OCI-LY3 (cell line): ENCODE results near the gene CLEC2L.

ENCODE experiments used
- H2AFZ ChIP-seq: fragments of 200-600, 300-600 bp; shearing (Covaris generic); 2 replicates; pipeline ENCODE4 v1.6.0; 2014; ENCODE audit warnings: antibody characterized with exemption, low read depth, low read length
- H3K27ac ChIP-seq: fragments of 200-600, 300-600 bp; sonication (generic); 2 replicates; pipeline ENCODE4 v1.5.1; 2014; ENCODE audit warnings: mild to moderate bottlenecking, low read length, moderate library complexity, mixed read lengths
- H3K27me3 ChIP-seq: fragments of 200-600, 300-600 bp; sonication (generic); 2 replicates; pipeline ENCODE4 v1.6.1; 2014; ENCODE audit warnings: low read depth, low read length, mixed read lengths
- H3K36me3 ChIP-seq: fragments of 200-600, 300-600 bp; sonication (generic); replicated peaks from 2 replicates; pipeline ENCODE3; 2014; ENCODE audit warnings: low read depth, low read length, mixed read lengths
- H3K4me1 ChIP-seq: fragments of 300-600, 200-600 bp; sonication (generic); 2 replicates; pipeline ENCODE4 v1.6.1; 2014; ENCODE audit warnings: low read length, mixed read lengths
- H3K4me2 ChIP-seq: fragments of 200-600, 300-600 bp; sonication (generic); 2 replicates; pipeline ENCODE4 v1.6.1; 2014; ENCODE audit warnings: low read length, mixed read lengths
- H3K4me3 ChIP-seq: fragments of 300-600, 200-600 bp; sonication (generic); 2 replicates; pipeline ENCODE4 v1.5.1; 2014; ENCODE audit warnings: antibody characterized with exemption, mild to moderate bottlenecking, low read length, moderate library complexity
- H3K79me2 ChIP-seq: fragments of 300-600, 200-600 bp; shearing (Covaris generic); 2 replicates; pipeline ENCODE4 v1.6.1; 2014; ENCODE audit warnings: mild to moderate bottlenecking, low read length, mixed read lengths
- H3K9ac ChIP-seq: fragments of 300-600, 200-600 bp; shearing (Covaris generic); 2 replicates; pipeline ENCODE4 v1.6.0; 2014; ENCODE audit warnings: mild to moderate bottlenecking, low read length, moderate library complexity
- H3K9me3 ChIP-seq: fragments of 200-600, 300-600 bp; shearing (Covaris generic); 2 replicates; pipeline ENCODE4 v1.6.1; 2014; ENCODE audit warnings: low read length, mixed read lengths; ENCODE audit not compliant: insufficient read depth
- H4K20me1 ChIP-seq: fragments of 200-600, 300-600 bp; sonication (generic); 2 replicates; pipeline ENCODE4 v1.6.1; 2016; ENCODE audit warnings: low read length, mixed read lengths; ENCODE audit not compliant: insufficient read depth
- CTCF ChIP-seq: fragments of 200-600, 300-600 bp; sonication (generic); IDR thresholded peaks from 2 replicates; pipeline ENCODE4 v1.5.1; 2014; ENCODE audit warnings: antibody characterized with exemption, low read length, low read depth
- EZH2phosphoT487 ChIP-seq: fragments of 200-600 bp; shearing (Covaris generic); IDR thresholded peaks from 2 replicates; pipeline ENCODE4 v1.6.1; 2018; ENCODE audit warnings: antibody characterized with exemption, mixed run types, low read depth

CLEC2L gene

GRCh38 chr7:139521439-139521838 lies 2.0 kb upstream of the CLEC2L start:
- H3K27me3 ChIP-seq, result no peaks in the 10 kb centered on the region
- H3K4me2 ChIP-seq, result no peak overlapping the region
- no peaks in the 10 kb centered on the region for H3K36me3 ChIP-seq
- no peak overlapping the region for H3K27ac ChIP-seq
- H3K9me3 ChIP-seq, result no peaks in the 10 kb centered on the region
- H3K9ac ChIP-seq, result no peak overlapping the region
- TF ChIP-seq CTCF, result no peak
- TF ChIP-seq EZH2phosphoT487, result no peak
- H3K4me1 ChIP-seq, result no peaks in the 10 kb centered on the region
- no peaks in the 10 kb centered on the region for H4K20me1 ChIP-seq
- no peak overlapping the region for H3K4me3 ChIP-seq
- no peaks in the 10 kb centered on the region for H3K79me2 ChIP-seq
- H2AFZ ChIP-seq, result no peak overlapping the region

- H4K20me1 ChIP-seq, result no peaks in the 10 kb centered on the region
- H3K27ac ChIP-seq, result no peak overlapping the region
- no peaks in the 10 kb centered on the region for H3K79me2 ChIP-seq
- H3K36me3 ChIP-seq, result no peaks in the 10 kb centered on the region
- H3K9ac ChIP-seq, result no peak overlapping the region
- no peak overlapping the region for H3K4me3 ChIP-seq
- H3K4me2 ChIP-seq, result no peak overlapping the region
- TF ChIP-seq CTCF, result no peak
- no peak for TF ChIP-seq EZH2phosphoT487
- H3K9me3 ChIP-seq, result no peaks in the 10 kb centered on the region
- no peak overlapping the region for H2AFZ ChIP-seq
- no peaks in the 10 kb centered on the region for H3K27me3 ChIP-seq
- no peaks in the 10 kb centered on the region for H3K4me1 ChIP-seq
Observed at GRCh38 chr7:139522830-139523198, 671 bp upstream of the CLEC2L start.

- Histone ChIP-seq H3K4me1 (no peaks in the 10 kb centered on the region), H3K9me3 (no peaks in the 10 kb centered on the region), H3K4me2 (no peak overlapping the region), H3K4me3 (no peak overlapping the region), H3K27ac (no peak overlapping the region), H3K9ac (no peak overlapping the region), H3K79me2 (no peaks in the 10 kb centered on the region), H4K20me1 (no peaks in the 10 kb centered on the region), H3K36me3 (no peaks in the 10 kb centered on the region), H2AFZ (no peak overlapping the region), H3K27me3 (no peaks in the 10 kb centered on the region; the same call in 1 of the 2 replicates)
- no peak for TF ChIP-seq EZH2phosphoT487
- TF ChIP-seq CTCF, result no peak
Observed at GRCh38 chr7:139523968-139524815, 707 bp downstream of the CLEC2L start.

GRCh38 chr7:139525239-139525638 lies 1.8 kb downstream of the CLEC2L start:
- Histone ChIP-seq H3K4me1 (no peaks in the 10 kb centered on the region), H3K27ac (no peak overlapping the region), H3K27me3 (no peaks in the 10 kb centered on the region; the same call in 1 of the 2 replicates), H2AFZ (no peak overlapping the region), H3K9ac (no peak overlapping the region), H4K20me1 (no peaks in the 10 kb centered on the region), H3K79me2 (no peaks in the 10 kb centered on the region), H3K4me3 (no peak overlapping the region), H3K4me2 (no peak overlapping the region), H3K36me3 (no peaks in the 10 kb centered on the region), H3K9me3 (no peaks in the 10 kb centered on the region)
- TF ChIP-seq EZH2phosphoT487, result no peak
- no peak for TF ChIP-seq CTCF
